NCI-H2171 (cell line): ENCODE measurements around the gene KLHL17.
"Not testable (repeated sequence)": the region's sequence is repeated elsewhere in the genome, so short reads cannot be mapped to it uniquely, and the experiment has no call there.

Experiments used
- DNase-seq: peaks from one replicate; lab custom pipeline; 2025; lab: John Stamatoyannopoulos, UW

The KLHL17 gene

GRCh38 chr1:970242-970972, 10.0 kb downstream of the KLHL17 start:
- no peak for DNase-seq

- DNase-seq: no peak
These were observed 10.8 kb downstream of the KLHL17 start for GRCh38 chr1:970973-971730.

- no peak for DNase-seq
These were observed 11.5 kb downstream of the KLHL17 start for GRCh38 chr1:971751-972506.

GRCh38 chr1:972726-973458, 12.5 kb downstream of the KLHL17 start:
- DNase-seq: no peak

- DNase-seq: no peak
These were observed 13.3 kb downstream of the KLHL17 start for GRCh38 chr1:973459-974292.

GRCh38 chr1:974293-974640, 13.9 kb downstream of the KLHL17 start:
- DNase-seq: no peak

- DNase-seq: no peak
These were observed 14.4 kb downstream of the KLHL17 start for GRCh38 chr1:974687-975328.

GRCh38 chr1:975365-975764, 15.0 kb downstream of the KLHL17 start:
- no peak for DNase-seq

GRCh38 chr1:975896-976683, 15.7 kb downstream of the KLHL17 start:
- DNase-seq: peak; percentile 49

GRCh38 chr1:976791-977190, 16.4 kb downstream of the KLHL17 start:
- not testable (repeated sequence) for DNase-seq

- no peak for DNase-seq
These were observed 17.9 kb downstream of the KLHL17 start for GRCh38 chr1:978069-978834.

- DNase-seq: no peak
These were observed 18.7 kb downstream of the KLHL17 start for GRCh38 chr1:978835-979743.

- no peak for DNase-seq
These were observed 19.3 kb downstream of the KLHL17 start for GRCh38 chr1:979744-980072.

GRCh38 chr1:980137-980571, 19.8 kb downstream of the KLHL17 start:
- no peak for DNase-seq

- no peak for DNase-seq
These were observed 20.4 kb downstream of the KLHL17 start for GRCh38 chr1:980602-981395.

- DNase-seq: no peak
These were observed 21.1 kb downstream of the KLHL17 start for GRCh38 chr1:981491-981954.

GRCh38 chr1:981955-982558, 21.7 kb downstream of the KLHL17 start, which contains the start of gene PERM1:
Gene PERM1 (minus strand): TSS chr1:982093. CDS start chr1:981029, 1,064 bp downstream.
- no peak for DNase-seq
